HG03060 (cell line): ENCODE results near the gene PKIG.

Experiments used
- ATAC-seq: cut with Tn5 transposase; IDR thresholded peaks from one replicate; pipeline ENCODE4 v1.9.1; 2021; ENCODE audit warnings: low read depth, moderate number of reproducible peaks; ENCODE audit not compliant: unreplicated experiment

The PKIG gene

DNA sequence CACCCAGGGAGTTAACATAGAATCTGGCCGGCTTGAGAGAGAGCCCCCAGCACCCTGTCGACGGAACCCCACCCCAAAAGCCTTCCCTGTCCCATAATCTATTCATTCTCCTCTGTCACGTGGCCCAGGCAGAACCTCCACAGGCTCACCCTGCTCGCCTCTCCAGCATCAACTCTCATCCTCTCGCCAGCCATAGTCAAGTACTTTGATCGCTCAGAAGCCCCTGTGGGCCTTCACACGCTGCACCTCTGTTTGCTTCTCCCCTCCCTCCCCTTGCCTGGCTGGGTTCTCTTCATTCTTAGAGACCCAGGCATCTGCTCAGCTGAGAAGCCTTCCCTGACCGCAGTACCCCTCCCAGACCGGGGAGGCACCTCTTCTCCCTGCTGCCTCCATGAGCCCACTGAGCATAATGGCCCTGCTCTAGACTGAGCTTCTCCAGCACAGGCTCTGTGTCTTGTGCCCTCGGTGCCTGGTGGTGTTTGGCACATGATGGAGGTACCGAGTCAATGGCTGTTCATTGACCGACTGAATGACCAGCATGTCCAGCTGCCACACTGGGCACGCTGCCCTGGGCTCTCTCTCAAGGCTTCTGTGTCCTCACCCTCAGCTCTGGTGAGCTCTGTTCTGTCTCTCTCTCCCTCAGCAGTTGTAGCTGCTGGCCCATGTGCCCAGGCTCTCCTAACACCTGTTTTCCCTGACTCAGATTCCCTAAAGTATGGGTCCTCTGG is 33.7 kb downstream of the PKIG start:
- ATAC-seq = no peak

DNA sequence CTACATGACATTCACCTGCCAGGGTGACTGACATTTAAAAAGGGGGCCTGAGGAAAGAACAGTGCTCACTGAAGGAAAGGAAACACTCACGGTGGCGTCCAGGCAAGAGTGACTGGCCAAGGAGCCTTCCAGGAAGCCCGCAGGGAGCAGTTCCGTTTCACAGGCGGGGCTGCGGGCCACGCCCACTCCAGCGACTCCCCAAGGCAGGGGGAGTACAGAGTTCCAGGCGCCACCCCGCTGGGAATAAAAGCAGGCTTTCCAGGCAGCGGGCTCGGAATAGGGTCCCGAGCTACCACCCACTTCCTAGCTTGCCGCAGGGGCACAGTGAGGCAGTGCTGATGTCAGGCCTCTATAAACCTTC is 34.2 kb downstream of the PKIG start:
- ATAC-seq = no peak

- ATAC-seq = no peak
Observed at GRCh38 chr20:44618318-44618731, 35.9 kb downstream of the PKIG start.

DNA sequence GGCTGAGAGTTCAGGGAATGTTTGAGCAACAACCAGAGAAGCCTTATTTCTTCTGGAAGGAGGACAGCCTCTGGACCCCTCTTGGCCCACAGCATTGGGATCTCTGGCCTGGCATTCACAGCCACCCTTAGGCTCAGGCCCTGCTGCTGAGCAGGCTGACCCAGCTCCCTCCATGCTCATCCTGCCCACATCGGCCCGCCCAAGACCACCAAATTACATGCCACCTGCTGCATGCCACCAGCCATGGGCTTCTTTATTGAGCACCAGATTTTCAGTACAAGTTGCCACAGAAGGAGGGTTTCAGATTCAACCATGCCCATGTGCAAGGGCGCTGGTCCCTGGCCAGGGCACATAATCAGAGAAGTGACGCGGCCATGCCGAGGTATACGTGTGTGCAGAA is 36.9 kb downstream of the PKIG start:
- no peak for ATAC-seq

DNA sequence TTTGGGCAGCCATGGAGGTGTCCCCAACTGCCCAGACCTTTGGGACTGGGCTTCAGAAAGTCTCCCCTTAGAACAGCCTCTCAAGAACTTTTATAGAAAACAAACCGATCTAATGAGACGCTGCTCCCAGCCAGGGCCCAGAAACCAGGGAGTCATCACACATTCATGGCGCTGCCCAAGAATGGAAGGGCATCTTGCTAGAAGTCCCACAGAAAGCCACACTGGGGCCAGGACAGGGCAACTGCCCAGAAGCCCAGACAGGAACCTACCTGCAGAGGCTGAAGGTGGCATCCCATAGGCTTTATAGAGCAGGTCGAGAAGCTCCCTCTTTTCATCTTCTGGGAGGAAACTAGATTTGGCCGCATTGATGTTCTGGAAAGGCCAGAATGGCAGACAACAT is 37.7 kb downstream of the PKIG start:
- no peak for ATAC-seq

DNA sequence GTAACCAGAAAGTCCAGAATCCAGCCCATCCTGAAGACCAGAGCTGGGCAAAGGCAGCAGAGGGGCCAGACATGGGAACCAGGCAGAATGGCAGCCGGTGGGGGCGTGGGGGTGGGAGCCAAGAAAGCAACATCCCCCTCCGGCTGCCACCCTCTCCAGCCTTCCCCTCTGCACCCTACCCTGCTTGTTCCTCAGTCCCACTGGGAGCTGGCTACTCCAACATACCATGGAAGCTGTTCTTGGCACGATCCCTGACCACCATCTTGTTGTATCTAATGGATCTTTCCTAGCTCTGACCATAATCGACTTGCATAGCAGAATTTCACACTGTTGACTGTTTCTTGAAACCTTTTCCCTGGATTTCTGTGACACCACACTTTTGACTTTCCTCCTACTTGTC is 38.9 kb downstream of the PKIG start:
- ATAC-seq = no peak

DNA sequence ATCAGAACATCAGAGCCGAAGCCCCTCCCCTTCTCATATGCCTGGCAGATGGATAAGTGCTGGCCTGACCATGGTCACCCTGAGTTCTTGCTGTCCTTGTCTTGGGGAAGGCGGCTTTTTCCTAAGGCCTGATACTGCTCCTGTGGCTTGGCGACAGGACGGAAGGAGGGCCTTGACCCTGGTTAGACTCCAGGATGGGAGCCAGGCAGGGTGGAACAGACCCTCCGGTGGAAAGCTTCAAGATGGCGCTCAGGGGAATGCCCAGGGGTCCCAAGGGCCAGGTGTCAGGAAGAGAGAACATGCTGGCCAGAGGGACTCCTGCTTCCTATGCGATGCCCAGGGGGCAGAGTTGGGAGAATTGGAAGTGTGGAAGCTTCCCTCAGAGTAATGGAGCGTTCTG is 39.6 kb downstream of the PKIG start:
- ATAC-seq = no peak

DNA sequence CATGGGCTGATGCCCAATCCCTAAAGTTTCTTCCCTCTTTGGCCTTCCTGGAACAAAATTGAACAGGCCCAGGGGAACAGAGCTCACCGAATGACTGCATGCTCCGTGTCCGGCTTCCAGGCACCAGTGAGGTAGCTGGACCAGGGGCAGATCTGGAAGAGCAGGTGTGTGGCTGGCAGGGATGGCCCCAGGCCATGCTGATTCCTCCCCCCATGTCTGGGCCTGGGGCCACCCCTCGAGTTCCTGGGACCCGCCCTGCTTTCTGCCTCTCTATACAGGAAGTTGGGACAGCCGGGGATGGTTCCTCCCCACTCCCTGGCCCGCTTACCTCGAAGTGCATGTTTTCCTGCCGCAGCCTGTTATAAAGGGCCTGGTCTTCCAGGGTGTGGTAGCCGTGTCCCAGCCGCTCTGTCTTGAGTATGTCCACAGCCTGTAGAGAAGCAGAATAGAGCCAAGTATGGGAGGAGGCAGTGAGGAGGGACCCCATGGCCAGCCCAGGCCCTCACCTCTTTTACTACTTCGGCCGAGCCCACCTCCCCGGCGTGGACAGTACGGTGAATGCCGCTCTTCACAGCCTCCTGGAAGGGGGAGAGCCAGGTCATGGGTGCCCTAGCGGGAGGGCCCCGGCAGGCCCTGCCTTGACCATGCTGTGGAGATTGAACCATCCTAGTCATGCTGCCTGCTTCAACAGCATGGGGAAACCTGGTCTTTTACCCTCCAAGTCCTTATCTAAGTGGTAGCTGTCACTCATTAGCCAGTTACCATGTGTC is 40.3 kb downstream of the PKIG start:
- no peak for ATAC-seq

GRCh38 chr20:44624152-44624551 is 41.8 kb downstream of the PKIG start:
- ATAC-seq = no peak

DNA sequence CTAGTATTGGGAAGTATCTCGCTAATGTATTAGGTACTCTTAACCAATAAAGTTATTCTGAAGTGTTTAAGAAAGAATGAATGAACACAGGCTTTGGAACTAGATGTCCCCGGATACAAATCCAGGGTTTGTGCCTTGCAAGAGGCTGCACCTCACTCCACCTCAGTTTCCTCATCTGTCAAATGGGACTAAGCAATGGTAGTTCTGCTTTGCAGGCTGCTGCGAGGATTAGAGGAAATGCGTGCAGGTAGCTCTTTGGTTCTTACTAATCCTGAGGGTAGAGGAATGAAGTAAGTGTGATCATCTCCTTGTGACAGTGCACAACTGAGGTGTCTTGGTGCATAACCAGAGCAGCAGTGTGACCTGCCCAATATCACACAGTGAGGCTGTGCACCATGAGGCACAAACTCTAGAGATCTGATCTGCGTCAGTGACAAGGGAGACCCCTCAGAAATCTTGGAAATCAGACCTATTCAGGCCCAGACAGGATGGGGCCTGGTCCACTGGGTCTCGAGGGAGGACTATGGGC is 42.4 kb downstream of the PKIG start:
- no peak for ATAC-seq

DNA sequence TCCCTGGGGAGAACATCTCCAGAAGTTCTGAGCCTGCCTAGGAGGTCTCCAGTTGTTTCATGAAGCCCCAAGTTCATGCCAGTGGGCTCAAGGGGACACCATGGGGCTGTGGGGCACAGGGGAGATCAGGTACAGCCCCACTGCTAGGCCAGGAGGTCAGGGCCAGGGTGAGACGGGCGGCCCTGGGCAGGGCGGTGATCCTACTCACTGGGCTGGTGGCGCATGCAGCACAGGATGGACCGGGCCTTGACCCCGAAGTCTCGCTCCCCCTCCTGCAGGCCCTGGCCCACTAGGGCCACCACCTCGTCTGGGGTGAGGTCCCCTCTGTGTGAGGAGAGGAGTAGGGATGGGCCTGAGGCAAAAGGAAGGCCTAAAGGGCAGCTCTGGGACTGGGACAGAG is 43.0 kb downstream of the PKIG start:
- ATAC-seq = no peak

DNA sequence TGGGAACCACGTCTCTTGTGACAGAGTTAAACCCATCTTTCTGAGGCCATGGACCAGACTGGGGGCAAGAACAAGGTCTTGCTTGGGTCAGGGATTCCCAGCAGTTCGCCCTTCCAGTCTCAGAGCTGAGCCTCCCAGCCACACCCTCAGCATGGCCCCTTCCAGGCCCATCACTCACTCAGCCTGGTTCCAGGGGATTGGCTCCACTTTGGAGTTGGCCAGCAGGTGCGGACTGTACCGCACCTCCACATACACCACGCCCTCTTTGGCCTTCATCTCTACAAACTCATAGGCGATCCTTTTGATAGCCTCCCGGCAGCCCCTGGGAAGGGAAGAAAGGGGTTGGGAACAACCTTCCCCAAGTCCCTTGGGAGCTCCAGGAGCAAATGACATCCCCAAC is 43.9 kb downstream of the PKIG start:
- ATAC-seq = no peak

- ATAC-seq = no peak
Observed at GRCh38 chr20:44627364-44628010, 45.1 kb downstream of the PKIG start.

DNA sequence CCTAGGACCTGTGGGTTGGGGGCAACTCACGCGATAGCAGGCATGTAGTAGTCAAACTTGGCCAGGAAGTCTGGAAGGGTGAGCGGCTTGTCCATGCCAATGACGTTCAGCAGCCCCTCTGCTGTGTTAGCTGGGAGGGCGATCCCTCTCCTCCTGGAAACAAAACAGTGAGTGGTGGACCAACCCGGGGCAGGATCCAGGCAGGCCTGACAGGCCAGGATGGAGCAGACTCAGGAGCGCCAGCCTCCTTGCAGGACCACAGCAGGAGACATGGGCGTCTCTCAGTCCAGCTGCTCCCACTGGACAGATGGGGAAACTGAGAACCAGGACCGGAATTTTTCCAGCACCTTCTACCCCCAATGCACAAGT is 46.6 kb downstream of the PKIG start:
- ATAC-seq = no peak

GRCh38 chr20:44629542-44629941 is 47.2 kb downstream of the PKIG start:
- ATAC-seq = no peak

DNA sequence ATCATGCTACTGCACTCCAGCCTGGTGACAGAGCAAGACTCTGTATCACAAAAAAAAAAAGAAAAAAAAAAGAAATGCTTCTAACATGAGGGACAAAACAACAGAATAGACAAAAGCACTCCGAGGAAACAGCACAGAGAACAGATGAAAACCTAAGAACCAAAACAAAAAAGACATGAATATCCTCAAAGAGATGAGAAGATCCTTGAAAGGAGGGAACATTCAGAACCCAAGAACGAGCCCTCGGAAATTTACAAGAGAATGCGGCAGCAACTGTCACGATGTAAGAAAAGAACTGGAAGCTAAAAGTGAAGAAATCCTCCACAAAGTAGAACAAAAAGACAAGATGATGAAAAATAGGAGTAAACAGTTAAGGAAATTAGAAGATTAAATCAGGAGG is 47.9 kb downstream of the PKIG start:
- no peak for ATAC-seq

DNA sequence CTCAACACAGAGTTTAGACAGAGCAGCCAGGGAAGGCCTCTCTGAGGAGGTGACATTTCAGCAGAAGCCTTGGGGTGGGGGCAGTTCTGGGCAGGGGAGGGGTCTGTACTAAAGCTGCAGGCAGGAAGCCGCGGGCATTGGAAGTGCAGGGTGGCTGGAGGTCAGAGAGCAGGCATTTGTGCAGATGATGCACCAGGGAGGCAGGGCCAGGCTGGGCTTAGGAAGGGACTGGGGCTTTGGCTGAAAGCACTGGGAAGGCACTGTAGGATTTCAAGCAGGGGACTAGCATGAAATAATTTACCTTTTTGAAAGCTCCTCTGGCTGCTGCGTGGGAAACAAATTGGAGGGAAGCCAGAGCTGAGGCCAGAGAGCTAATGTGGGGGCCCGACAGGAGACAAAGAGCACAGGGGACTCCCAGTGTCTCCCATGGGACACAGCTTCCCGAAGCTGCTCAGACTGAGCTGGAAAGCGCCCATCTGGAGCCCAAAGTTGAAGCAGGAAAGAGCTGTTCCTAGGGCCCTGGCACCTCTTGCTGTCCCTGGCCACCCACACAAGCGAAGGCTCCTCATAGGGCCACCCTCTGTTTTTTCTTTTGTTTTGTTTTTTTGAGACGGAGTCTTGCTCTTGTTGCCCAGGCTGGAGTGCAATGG is 49.8 kb downstream of the PKIG start:
- no peak for ATAC-seq

- no peak for ATAC-seq
Observed at GRCh38 chr20:44633187-44633810, 50.9 kb downstream of the PKIG start.

GRCh38 chr20:44633872-44634600 is 51.7 kb downstream of the PKIG start:
- ATAC-seq = no peak

DNA sequence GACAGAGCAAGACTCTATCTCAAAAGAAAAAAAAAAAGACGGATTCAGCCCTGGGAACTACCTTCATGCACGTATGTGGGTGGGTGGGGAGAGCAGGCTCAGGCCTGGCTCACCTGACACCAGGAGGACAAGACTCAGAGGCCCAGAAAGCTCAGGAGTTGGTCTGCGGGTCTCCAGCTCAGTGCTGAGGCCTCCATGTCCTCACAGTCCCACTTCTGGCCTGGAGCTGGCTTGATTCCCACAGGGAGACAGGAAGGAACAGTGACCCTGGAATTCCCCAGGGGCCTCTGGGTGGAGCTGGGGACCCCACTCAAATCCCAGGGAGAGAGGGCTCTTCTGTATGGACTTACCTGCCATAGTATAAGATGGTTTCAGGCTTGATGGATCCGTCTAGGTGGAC is 53.5 kb downstream of the PKIG start:
- no peak for ATAC-seq
